Measurements from ENCODE around the gene NFKB1.

DNA sequence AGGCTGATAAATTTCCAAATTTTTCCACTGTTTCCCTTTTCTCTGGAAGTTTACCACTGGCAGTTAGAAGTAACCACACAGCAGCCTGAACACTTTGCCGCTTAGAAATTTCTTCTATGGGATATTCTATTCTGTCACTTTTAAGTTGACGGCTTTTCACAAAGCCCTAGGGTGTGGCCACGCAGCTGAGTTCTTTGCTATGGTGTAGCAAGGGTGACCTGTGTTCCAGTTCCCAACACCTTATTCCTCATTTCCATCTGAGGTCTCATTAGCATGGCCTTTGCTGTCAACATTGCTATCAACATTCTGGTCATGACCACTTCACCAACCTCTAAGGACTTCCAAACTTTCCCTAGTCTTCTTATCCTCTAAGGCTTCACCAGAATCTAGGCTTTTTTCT is 45.4 kb upstream of the NFKB1 start:
- TF ChIP-seq, protein P1, sequence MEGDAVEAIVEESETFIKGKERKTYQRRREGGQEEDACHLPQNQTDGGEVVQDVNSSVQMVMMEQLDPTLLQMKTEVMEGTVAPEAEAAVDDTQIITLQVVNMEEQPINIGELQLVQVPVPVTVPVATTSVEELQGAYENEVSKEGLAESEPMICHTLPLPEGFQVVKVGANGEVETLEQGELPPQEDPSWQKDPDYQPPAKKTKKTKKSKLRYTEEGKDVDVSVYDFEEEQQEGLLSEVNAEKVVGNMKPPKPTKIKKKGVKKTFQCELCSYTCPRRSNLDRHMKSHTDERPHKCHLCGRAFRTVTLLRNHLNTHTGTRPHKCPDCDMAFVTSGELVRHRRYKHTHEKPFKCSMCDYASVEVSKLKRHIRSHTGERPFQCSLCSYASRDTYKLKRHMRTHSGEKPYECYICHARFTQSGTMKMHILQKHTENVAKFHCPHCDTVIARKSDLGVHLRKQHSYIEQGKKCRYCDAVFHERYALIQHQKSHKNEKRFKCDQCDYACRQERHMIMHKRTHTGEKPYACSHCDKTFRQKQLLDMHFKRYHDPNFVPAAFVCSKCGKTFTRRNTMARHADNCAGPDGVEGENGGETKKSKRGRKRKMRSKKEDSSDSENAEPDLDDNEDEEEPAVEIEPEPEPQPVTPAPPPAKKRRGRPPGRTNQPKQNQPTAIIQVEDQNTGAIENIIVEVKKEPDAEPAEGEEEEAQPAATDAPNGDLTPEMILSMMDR (IDR thresholded peaks at IDR 0.05) = no peak
- TF ChIP-seq POLR2AphosphoS5 (IDR thresholded peaks at IDR 0.05) (no peak), POLR2A (IDR thresholded peaks at IDR 0.05) (no peak)
